Astrocyte of the spinal cord (primary cell): ENCODE measurements around the gene PDGFRB.

Experiments
- DNase-seq: peaks from one replicate; pipeline ENCODE4 v3.0.0; 2011; ENCODE audit warnings: low read depth, low spot score
- H3K4me3 ChIP-seq: 2 replicates; pipeline ENCODE4 v1.5.1; 2011; ENCODE audit warnings: low read depth, mild to moderate bottlenecking, low read length, moderate library complexity
- in situ Hi-C: cut with HindIII; loops from 2 replicates; pipeline ENCODE4 v1.10.0; 2017; ENCODE audit warnings: low sequenced_read_pairs
- TF ChIP-seq, protein P1 (sequence below): IDR thresholded peaks from 2 replicates; pipeline ENCODE4 v1.5.1; 2012; ENCODE audit warnings: low read depth, mild to moderate bottlenecking, low read length, inconsistent platforms

PDGFRB gene

DNA sequence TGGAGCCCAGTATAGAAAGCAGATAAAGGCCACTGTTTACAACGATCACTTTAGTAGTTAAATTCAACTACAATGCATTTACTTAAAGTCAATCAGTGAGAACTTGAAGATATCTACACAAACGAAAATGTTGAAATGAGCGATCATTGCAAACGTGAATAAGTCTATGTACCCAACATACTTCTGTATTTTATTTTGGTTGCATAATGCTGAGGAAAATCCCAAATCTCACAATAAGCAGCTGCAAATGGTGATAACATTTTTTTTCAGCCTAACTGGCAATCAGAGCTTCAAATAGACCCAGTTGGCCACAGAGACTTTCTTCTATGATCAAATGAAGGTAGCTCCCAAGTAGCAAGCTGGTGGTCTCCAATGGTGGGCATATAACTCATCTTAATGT, 32.1 kb downstream of the PDGFRB start:
- in situ Hi-C loops, result no loop called here
- H3K4me3 ChIP-seq, result no peak overlapping the region
- DNase-seq, result no peak
- TF ChIP-seq, protein P1, sequence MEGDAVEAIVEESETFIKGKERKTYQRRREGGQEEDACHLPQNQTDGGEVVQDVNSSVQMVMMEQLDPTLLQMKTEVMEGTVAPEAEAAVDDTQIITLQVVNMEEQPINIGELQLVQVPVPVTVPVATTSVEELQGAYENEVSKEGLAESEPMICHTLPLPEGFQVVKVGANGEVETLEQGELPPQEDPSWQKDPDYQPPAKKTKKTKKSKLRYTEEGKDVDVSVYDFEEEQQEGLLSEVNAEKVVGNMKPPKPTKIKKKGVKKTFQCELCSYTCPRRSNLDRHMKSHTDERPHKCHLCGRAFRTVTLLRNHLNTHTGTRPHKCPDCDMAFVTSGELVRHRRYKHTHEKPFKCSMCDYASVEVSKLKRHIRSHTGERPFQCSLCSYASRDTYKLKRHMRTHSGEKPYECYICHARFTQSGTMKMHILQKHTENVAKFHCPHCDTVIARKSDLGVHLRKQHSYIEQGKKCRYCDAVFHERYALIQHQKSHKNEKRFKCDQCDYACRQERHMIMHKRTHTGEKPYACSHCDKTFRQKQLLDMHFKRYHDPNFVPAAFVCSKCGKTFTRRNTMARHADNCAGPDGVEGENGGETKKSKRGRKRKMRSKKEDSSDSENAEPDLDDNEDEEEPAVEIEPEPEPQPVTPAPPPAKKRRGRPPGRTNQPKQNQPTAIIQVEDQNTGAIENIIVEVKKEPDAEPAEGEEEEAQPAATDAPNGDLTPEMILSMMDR, result no peak

DNA sequence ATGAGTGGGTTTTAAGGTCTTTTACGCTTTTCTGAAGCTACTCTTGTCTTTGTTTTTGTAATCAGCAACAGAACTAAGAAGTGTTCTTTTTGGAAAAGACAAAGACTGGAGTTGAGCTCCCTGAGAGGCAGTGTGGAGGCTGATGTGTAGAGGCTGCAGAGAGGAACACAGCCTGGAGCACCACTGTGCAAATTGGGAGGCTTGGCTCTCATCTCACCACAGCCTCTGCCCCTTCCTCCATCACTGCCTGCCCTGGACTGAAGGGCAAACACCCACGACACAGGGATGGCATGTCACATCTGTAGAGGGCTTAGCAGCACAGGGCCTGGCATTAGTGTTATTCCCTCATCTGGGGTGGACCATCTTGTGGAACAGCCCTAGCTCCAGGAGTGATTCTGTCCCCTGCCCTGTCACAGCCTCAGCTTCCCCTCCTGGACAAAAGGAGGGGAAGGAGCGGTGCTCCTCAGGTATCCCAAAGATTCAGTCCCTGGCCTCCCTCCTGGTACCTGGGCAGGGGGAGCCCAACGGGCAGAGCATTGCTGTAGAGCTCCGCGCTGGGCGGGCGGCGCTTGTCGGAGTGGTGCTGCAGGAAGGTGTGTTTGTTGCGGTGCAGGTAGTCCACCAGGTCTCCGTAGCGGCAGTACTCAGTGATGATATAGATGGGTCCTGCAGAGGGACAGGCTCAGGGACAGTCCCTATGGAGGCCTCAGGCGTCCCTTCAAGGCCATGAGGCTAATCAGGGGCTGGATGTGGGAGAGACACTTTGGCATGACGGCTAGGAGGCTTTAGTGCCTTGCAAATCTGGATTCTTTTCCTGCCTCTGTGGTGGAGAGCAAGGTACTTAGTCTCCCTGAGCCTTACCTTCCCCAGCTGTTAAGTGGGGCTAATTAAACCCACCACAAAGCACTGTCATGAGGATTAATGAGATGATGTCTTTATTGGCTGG, 32.8 kb downstream of the PDGFRB start:
- in situ Hi-C loops, result no loop called here

DNA sequence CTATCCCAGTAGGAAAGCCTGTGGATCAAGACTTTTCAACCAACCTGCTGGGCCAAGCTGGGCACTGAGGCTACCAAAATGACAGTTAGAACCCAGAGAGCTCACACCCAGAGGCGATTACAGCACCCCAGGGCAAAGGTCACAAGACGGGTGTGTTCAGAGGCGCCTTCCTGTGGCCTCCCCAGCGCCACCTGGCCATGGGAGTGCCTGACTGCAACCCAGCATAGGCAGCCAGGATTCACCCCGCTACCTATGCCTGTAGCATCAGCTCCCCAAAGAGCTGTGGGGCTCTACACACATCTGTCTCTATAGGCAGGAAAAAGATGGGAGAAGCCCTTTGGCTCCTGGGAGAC, 33.5 kb downstream of the PDGFRB start:
- H3K4me3 ChIP-seq, result no peak overlapping the region
- no peak for DNase-seq
- in situ Hi-C loops, result no loop called here
- TF ChIP-seq, protein P1, result peak; percentile 47

More for the DNA sequence above, 32.8 kb downstream of the PDGFRB start:
- no peak for DNase-seq
- TF ChIP-seq, protein P1, result no peak
- H3K4me3 ChIP-seq, result no peak overlapping the region

- no peak for DNase-seq
- TF ChIP-seq, protein P1, result no peak
- H3K4me3 ChIP-seq, result no peak overlapping the region
- in situ Hi-C loops, result no loop called here
These were observed 34.0 kb downstream of the PDGFRB start for GRCh38 chr5:150121448-150122157.

GRCh38 chr5:150120617-150121447, 34.8 kb downstream of the PDGFRB start:
- TF ChIP-seq, protein P1, result no peak
- DNase-seq, result no peak
- in situ Hi-C loops, result no loop called here
- no peak overlapping the region for H3K4me3 ChIP-seq

- no peak overlapping the region for H3K4me3 ChIP-seq
- no peak for DNase-seq
- in situ Hi-C loops, result no loop called here
- TF ChIP-seq, protein P1, result no peak
These were observed 35.6 kb downstream of the PDGFRB start for GRCh38 chr5:150120062-150120441.
